ENCODE measurements around the gene ATP6V1C2.
"Not testable (repeated sequence)": the region's sequence is repeated elsewhere in the genome, so short reads cannot be mapped to it uniquely, and the experiment has no call there.

The ATP6V1C2 gene

GRCh38 chr2:10780491-10780820 lies 59.0 kb downstream of the ATP6V1C2 start:
- no peak for TF ChIP-seq POLR2AphosphoS5 (IDR thresholded peaks at IDR 0.05; ENCODE audit: low read depth, low read length)
- no peak for FAIRE-seq

GRCh38 chr2:10780821-10781220 lies 59.4 kb downstream of the ATP6V1C2 start:
- FAIRE-seq; DNase-seq (ENCODE audit: insufficient read length): not testable (repeated sequence)

More at GRCh38 chr2:10780491-10780820, 59.0 kb downstream of the ATP6V1C2 start:
- no peak for DNase-seq (ENCODE audit: insufficient read length)

DNA sequence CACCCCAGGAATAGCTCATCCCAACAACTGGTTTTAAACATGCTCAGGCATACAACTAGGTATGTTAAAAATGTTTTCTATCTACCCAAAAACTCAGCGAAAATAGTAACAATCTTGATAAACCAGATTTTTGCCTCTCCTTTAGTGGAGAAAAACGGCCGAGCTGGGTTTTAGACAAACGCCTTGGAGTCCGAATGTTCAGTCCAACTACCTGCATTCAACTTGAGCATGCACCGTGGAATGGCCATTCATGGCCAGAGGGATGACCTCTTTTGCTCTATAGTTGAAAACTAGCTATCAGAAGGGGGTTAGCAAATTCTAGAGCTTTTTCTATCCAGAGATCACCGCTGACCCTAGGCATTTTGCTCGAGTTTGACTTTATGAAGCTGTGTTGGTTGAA lies 60.3 kb downstream of the ATP6V1C2 start:
- no peak for DNase-seq (ENCODE audit: insufficient read length)
- no peak for FAIRE-seq
- TF ChIP-seq TAF1 (IDR thresholded peaks at IDR 0.05; ENCODE audit: borderline replicate concordance, low read depth, low read length) (no peak), POLR2A (IDR thresholded peaks at IDR 0.05; ENCODE audit: low read depth, low read length) (no peak), POLR2AphosphoS5 (IDR thresholded peaks at IDR 0.05; ENCODE audit: low read depth, low read length) (no peak)

DNA sequence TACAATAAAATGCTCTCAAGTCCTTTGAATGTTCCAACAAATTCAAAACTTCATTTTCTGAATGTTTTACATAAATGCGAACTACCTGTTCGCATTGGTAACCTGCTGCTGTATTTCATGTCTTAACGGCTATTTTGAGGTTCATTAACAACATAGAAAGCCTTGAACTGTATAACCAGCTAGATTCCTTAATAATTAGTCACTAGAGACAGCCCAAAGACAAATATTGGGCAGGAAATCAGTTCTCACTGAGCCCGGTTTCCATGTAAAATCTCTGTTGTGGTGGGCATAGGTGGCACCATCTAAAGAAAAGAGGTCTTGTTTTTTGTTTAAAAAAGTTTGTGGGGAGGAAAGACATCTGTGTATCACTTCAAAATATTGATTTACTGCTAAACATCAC lies 62.0 kb downstream of the ATP6V1C2 start:
- no peak for DNase-seq (ENCODE audit: insufficient read length)
- FAIRE-seq, result no peak
- TF ChIP-seq TAF1 (IDR thresholded peaks at IDR 0.05; ENCODE audit: borderline replicate concordance, low read depth, low read length) (no peak), POLR2AphosphoS5 (IDR thresholded peaks at IDR 0.05; ENCODE audit: low read depth, low read length) (no peak), POLR2A (IDR thresholded peaks at IDR 0.05; ENCODE audit: low read depth, low read length) (no peak)

- TF ChIP-seq POLR2A (IDR thresholded peaks at IDR 0.05; ENCODE audit: low read depth, low read length) (no peak), POLR2AphosphoS5 (IDR thresholded peaks at IDR 0.05; ENCODE audit: low read depth, low read length) (no peak), TAF1 (IDR thresholded peaks at IDR 0.05; ENCODE audit: borderline replicate concordance, low read depth, low read length) (no peak)
- no peak for FAIRE-seq
Observed at GRCh38 chr2:10784719-10785118, 63.3 kb downstream of the ATP6V1C2 start.

GRCh38 chr2:10785260-10785659 lies 63.8 kb downstream of the ATP6V1C2 start:
- TF ChIP-seq POLR2AphosphoS5 (IDR thresholded peaks at IDR 0.05; ENCODE audit: low read depth, low read length) (no peak), POLR2A (IDR thresholded peaks at IDR 0.05; ENCODE audit: low read depth, low read length) (no peak)
- FAIRE-seq (no peak), DNase-seq (ENCODE audit: insufficient read length) (no peak)

More at GRCh38 chr2:10784719-10785118, 63.3 kb downstream of the ATP6V1C2 start:
- no peak for DNase-seq (ENCODE audit: insufficient read length)

GRCh38 chr2:10786240-10786982 lies 65.0 kb downstream of the ATP6V1C2 start:
- FAIRE-seq (no peak), DNase-seq (ENCODE audit: insufficient read length) (no peak)
- TF ChIP-seq TAF1 (IDR thresholded peaks at IDR 0.05; ENCODE audit: borderline replicate concordance, low read depth, low read length), result no peak
- TF ChIP-seq POLR2AphosphoS5 (IDR thresholded peaks at IDR 0.05; ENCODE audit: low read depth, low read length), result no peak
- no peak for TF ChIP-seq POLR2A (IDR thresholded peaks at IDR 0.05; ENCODE audit: low read depth, low read length)

- TF ChIP-seq POLR2AphosphoS5 (IDR thresholded peaks at IDR 0.05; ENCODE audit: low read depth, low read length), result no peak
- TF ChIP-seq POLR2A (IDR thresholded peaks at IDR 0.05; ENCODE audit: low read depth, low read length), result no peak
- TF ChIP-seq TAF1 (IDR thresholded peaks at IDR 0.05; ENCODE audit: borderline replicate concordance, low read depth, low read length), result no peak
- no peak for FAIRE-seq
- no peak for DNase-seq (ENCODE audit: insufficient read length)
Observed at GRCh38 chr2:10787176-10787968, 65.9 kb downstream of the ATP6V1C2 start.

DNA sequence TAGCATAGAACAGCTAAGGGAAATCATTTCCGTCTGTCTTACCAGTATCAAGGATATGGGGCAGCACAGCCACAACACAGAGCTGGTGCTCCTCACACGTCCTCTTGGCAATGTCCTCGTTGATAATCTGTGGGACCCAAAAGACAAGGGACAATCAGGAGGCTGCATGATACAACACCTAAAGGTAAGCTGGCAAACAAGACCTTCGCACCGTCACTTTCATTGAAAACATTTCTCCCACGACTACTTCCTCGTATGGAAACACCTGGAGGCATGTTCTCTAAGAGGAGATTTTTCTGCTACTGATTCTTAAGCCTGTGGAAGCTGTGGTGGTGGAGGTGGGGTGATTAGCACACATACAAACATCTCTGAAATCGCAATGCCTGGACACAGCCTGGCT lies 67.4 kb downstream of the ATP6V1C2 start:
- no peak for TF ChIP-seq TAF1 (IDR thresholded peaks at IDR 0.05; ENCODE audit: borderline replicate concordance, low read depth, low read length)
- TF ChIP-seq POLR2A (IDR thresholded peaks at IDR 0.05; ENCODE audit: low read depth, low read length), result no peak
- no peak for TF ChIP-seq POLR2AphosphoS5 (IDR thresholded peaks at IDR 0.05; ENCODE audit: low read depth, low read length)
- DNase-seq (ENCODE audit: insufficient read length) (no peak), FAIRE-seq (no peak)

DNA sequence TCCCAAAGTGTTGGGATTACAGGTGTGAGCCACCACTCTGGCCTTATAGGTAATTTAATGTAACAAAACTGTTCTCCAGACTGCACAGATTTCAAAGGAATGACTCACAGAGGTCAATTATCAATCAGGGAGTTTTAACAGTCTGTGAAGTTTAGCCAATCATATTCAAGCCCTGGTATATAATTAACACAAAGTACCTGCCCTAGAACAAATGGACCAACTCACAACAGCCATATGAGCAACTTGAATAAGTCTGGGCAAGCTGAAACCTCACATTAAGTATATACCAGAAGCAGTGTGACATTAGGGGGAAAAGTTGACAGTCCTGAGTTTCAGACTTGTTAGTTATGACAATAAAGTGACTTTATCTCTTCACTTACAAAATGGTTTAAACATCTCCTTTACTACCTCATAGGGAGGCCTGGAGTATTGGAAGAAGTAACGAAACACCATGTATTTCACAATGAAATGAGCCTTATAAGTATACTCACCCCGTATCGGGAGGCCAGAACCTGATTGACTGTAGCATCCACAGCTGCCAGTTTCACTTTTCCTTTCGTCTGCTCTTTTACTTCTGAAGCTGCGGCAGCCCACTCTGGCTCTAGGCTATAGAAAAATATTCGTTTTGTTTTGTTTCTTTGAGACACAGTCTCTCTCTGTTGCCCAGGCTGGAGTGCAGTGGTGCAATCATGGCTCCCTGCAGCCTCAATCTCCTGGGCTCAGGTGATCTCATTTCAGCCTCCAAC lies 69.0 kb downstream of the ATP6V1C2 start:
- DNase-seq (ENCODE audit: insufficient read length) (no peak), FAIRE-seq (no peak)
- TF ChIP-seq POLR2A (IDR thresholded peaks at IDR 0.05; ENCODE audit: low read depth, low read length), result no peak
- TF ChIP-seq TAF1 (IDR thresholded peaks at IDR 0.05; ENCODE audit: borderline replicate concordance, low read depth, low read length), result no peak
- TF ChIP-seq POLR2AphosphoS5 (IDR thresholded peaks at IDR 0.05; ENCODE audit: low read depth, low read length), result no peak

- no peak for DNase-seq (ENCODE audit: insufficient read length)
- no peak for TF ChIP-seq TAF1 (IDR thresholded peaks at IDR 0.05; ENCODE audit: borderline replicate concordance, low read depth, low read length)
- TF ChIP-seq POLR2AphosphoS5 (IDR thresholded peaks at IDR 0.05; ENCODE audit: low read depth, low read length), result no peak
- no peak for TF ChIP-seq POLR2A (IDR thresholded peaks at IDR 0.05; ENCODE audit: low read depth, low read length)
- FAIRE-seq, result no peak
Observed at GRCh38 chr2:10792001-10792634, 70.7 kb downstream of the ATP6V1C2 start.

Data from GM12892 (cell line).